Stimulated activated CD4-positive, alpha-beta T cell treated with anti-CD3 and anti-CD28 coated beads, Interleukin-15, amount 100 ng/mL, for 48 hours (primary cell): ENCODE results near the gene FADD.
"Not testable (repeated sequence)": the region's sequence is repeated elsewhere in the genome, so short reads cannot be mapped to it uniquely, and the experiment has no call there.

Experiments used
- DNase-seq, 2 donors: peaks; one replicate each; pipeline ENCODE4 v3.0.0-alpha.2; 2020; ENCODE audit warnings: low read depth in 2 of 2

FADD gene

DNA sequence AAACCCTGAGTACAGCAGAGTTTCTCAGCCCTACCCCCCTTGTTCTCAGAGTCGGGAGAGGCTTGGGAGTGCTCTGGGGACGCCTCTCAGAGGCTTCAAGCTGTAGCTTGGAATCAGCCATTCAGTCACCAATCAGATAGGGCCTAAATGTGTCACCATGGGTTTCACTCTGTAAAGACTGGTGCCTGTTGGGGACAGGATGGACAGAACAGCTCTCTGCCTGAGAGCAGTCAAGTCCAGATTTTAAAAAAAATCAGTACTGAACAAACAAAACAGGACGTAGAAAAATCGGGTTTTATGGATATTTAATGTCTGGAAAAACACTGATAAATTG, 1.3 kb downstream of the FADD start:
- DNase-seq = no peak

DNA sequence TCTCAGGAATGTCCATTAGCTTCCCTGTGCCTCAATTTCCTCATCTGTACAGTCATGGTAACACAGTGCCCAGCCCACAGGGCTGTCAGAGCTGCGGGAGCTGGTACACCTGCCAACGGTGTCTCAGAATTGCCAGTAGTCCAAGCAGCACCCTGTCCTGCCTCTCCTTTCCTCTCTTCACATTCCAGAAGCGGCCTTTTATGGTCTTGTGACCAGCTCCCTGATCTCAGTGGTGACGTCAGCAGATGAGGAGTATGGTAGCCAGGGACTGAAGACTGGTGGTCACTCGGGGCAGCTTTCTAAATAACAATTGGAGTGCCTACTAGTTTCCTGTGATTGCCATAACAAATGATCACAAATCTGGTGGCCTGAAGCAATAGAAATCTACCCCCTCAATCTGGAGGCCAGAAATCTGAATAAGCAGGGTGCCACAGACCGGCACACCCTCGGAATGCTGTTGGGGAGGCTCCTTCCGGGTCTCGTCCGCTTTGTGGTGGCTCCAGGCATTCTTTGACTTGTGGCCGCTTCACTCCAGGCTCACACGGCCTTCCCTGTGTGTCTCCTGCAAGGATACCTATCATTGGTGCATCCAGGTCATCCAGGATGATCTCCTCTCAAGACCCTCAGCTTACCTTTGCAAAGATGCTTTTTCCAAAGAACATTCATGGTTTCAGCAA, 2.1 kb downstream of the FADD start:
- DNase-seq = no peak

DNA sequence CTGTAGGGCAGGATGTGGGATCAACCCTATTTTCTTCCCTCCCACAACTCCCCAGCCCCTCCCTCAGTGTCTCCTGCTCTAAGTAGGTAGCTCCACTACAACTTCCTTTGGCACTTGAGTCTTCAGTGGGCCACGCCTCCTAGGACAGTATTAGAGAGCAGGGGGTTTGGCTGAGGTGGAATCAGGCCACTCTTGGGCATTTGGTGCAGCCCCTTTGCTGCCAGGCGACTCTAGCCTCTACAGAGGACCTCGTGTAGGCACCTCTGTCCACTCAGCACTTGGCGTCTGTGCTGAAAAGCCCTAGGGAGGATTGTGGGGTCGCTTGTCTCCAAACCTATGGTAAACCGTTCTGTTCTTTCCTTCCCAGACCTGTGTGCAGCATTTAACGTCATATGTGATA, 2.7 kb downstream of the FADD start:
- DNase-seq = no peak

DNA sequence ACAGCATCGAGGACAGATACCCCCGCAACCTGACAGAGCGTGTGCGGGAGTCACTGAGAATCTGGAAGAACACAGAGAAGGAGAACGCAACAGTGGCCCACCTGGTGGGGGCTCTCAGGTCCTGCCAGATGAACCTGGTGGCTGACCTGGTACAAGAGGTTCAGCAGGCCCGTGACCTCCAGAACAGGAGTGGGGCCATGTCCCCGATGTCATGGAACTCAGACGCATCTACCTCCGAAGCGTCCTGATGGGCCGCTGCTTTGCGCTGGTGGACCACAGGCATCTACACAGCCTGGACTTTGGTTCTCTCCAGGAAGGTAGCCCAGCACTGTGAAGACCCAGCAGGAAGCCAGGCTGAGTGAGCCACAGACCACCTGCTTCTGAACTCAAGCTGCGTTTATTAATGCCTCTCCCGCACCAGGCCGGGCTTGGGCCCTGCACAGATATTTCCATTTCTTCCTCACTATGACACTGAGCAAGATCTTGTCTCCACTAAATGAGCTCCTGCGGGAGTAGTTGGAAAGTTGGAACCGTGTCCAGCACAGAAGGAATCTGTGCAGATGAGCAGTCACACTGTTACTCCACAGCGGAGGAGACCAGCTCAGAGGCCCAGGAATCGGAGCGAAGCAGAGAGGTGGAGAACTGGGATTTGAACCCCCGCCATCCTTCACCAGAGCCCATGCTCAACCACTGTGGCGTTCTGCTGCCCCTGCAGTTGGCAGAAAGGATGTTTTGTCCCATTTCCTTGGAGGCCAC, 3.3 kb downstream of the FADD start:
- no peak for DNase-seq

DNA sequence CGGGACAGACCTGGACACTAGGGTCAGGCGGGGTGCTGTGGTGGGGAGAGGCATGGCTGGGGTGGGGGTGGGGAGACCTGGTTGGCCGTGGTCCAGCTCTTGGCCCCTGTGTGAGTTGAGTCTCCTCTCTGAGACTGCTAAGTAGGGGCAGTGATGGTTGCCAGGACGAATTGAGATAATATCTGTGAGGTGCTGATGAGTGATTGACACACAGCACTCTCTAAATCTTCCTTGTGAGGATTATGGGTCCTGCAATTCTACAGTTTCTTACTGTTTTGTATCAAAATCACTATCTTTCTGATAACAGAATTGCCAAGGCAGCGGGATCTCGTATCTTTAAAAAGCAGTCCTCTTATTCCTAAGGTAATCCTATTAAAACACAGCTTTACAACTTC, 3.9 kb downstream of the FADD start:
- DNase-seq = no peak

DNA sequence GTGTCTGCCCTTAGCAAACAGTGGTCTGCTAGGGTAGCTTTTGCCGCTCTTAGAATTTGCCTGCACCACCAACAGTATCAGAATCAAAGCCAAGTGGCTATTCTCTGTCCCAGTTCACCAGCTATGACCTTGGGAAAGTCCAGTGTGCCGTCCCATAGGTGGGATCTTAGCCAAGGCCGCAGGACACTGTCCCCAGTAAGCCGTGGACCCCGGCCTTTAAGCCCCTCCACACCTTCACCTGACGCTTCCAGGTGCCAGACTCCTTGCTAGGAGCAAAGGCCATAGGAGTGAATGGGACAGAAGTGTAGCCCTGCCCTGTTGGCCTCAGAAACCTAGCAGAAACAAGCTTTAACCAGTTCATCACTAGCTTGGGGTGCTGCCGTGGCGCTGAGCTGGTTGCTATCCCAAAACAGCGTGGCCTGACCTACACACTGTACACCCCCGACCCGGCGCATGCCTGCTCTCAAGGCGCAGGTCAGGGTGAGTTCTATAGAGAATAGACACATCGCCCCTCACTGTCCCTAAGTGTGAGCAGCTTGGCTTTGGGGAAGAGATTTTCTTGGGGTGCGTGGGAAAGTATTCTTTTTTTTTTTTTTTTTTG, 4.5 kb downstream of the FADD start:
- DNase-seq = no peak

DNA sequence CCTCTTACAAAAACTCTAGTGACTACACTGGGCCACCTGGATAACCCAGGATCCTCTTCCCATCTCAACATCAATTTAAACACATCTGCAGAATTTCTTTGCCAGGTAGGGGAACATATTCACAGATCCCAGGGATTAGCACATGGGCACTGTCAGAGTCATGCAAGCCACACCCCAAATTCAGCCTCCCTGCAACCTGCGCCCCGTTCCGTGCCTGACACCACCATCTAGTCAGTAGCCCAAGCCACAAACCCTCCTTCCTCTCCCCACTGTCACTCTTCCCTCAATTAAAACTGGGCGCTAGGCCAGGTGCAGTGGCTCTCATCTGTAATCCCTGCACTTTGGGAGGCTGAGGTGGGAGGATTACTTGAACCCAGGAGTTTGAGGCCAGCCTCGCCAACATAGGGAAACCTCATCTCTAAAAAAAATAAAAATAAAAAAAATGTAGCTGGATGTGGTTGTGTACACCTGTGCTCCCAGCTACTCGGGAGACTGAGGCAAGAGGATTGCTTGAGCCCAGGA, 6.4 kb downstream of the FADD start:
- DNase-seq = no peak

DNA sequence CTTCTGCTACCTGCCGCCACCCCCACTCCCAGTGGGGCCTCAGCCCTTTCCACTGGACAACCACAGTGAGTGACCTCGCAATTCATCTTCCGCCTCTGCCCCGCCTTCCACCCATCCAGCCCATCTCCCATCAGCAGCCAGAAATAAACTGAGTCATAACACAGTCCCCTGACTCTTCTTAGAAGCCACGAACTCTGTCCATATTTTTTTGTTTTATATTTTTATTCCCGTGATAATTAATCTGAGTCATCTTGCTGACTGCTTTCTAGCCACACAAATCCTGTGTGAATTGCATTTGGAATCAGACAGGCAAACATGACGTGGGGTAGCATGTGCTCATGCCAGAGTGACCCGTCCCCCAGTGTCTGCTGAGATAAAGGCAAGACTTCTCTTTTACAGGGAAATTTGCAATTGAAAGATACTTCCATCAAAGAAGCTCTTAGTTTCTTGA, 7.0 kb downstream of the FADD start:
- DNase-seq = no peak

DNA sequence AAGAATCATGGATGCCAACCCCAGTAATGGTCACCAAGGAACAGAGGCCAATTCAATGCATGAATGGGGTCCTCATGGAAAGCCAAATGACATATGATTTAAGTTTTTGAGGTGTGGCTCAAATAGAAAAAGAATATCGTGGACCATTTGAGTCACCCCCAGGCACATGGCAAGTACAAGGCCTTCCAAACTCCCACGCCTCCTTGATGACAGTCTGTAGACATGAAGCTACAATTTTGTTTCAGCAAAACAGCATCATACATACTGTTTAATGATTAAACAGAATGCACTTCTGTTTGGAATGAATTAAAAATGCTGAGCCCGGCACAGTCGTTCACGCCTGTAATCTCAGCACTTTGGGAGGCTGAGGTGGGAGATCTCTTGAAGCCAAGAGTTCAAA, 7.4 kb downstream of the FADD start:
- DNase-seq = no peak

DNA sequence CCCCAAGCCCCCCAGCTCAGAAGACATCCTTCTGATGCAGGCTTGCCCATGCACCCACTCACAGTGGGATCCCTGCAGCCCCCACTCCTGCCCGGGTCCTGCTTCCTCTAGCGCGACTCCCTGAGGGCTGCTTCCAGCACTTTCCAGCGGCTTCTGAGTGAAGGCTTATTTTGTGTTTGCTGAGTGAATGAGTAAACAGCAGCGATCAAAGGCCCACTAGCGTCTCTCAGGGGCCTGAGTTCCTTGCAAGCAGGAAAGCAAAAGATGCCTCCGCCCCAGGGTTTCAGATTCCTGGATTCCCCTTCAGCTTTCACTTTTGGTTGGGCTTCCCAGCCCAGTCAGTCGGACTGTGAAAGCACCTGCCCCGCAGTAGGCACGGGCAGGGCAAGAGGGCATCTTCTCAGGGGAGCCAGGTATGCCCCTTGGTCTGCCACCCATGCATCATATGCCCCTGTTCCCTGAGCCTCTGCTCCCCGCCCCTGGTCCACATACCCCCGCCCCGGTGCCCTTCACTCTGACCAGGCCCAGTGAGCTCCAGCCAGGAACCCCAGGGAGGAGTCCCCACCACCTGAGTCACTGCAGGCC, 9.2 kb downstream of the FADD start:
- DNase-seq = no peak

DNA sequence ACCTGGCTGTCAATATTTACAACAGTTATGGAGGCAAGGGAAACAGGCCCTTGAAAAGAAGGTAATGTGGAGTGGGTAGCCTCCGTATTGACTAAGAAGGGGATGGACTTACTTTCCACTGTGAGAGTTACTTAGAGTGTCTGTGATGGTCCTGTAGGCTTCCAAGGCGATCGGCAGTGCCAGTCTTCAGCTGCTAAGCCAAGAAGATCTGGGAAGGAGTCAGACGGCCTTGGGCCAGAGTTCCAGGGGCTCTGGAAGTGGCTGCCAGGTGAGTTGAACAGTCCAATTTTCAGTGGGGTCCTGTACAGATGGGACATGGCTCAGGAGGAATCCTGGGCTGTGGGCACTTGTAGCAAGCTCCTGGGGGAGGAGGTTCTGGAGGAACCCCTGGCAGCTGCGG, 14.3 kb downstream of the FADD start:
- not testable (repeated sequence) for DNase-seq

DNA sequence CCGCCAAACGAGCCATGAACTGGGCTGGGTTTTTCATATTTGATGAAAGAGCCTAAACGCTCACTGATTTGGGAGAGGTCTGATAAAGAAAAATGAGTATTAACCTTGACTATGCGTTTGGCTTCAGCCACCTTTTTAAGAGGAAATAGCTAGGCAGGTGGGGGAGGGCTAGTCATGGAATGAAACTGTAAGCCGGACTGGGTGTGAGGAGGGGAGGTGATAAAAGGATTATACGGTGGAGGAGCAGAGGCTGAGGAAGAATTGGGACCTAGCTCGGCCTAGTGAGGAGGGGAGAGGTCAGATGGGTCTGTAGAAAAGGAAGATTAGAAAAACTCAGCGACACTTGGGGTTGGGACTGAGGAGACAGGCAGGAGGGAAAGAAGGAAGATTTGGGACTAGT, 15.0 kb downstream of the FADD start:
- DNase-seq = not testable (repeated sequence)

DNA sequence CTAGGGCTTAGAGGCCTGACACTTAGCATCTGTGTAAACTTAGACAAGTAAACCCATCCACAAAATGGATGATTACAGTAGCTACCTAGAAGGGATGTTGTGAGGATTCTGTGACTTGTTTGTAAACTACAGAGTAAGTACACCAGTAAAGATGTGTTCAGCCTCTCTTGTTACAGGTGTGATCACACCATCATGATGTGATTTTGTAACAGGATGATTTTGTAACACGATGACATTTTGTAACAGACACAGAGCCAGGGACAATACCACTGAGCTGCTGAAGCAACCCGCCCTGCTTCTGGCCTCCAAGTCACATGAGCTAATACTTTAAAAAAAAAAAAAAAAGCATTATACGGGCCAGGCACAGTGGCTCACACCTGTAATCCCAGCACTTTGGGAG, 17.0 kb downstream of the FADD start:
- DNase-seq = no peak

DNA sequence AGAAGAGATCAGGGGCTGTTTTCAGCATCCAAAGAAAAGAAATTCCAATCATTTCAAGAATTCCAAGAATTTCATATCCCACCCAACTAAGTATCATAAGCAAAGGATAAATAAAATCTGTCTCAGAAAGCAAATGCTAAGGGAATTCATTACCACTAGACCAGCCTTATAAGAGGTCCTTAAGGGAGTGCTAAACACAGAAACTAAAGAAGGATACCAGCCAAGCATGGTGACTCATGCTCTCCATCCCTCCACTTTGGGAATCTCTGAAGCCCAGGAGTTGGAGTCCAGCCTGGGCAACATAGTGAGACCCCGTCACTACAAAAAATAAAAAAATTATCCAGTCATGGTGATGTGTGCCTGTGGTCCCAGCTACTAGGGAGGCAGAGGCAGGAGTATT, 17.8 kb downstream of the FADD start:
- no peak for DNase-seq

DNA sequence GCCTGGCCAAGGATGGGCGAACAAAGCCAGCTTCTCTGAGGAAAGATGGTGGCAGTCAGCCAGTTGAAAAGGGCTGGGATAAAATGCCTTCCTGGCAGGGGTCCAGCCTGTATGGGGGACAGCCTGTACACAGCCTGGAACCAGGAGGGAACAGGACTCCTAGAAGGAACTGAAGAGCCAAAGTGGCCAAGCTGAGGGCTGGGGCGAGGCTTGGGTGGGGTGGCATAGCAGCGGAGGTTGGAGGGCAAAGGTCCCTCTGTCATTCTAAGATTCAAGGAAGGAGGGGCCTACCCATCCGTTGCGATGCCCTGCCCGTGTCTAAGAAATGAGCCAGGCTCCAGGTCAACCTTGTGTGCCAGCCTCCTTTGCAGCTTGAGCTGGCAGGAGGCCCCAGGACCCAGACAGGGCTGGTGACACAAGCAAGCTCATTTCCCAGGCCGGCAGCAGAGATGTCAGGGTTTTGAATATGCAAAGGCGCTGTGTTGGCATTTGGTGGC, 22.6 kb downstream of the FADD start:
- no peak for DNase-seq

DNA sequence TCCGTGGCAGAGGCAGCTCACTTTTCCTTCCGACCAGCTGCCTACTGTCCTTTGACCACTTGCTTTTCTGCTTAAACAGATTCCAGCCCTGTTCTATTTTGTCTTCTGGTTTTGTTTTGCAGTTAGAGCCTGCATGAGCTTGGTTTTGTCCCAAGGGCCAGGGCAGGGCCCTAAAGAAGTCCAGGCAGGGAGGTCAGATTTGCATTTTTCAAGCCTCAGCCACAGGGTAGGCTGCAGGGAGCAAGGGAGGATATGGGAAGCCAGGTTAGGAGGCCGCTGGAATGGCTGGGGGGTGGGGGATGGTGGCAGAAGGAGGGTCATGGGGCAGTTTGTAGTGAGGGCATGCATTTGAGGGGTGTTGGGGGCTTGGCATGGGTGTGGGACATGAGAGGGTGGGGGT, 23.1 kb downstream of the FADD start:
- no peak for DNase-seq

DNA sequence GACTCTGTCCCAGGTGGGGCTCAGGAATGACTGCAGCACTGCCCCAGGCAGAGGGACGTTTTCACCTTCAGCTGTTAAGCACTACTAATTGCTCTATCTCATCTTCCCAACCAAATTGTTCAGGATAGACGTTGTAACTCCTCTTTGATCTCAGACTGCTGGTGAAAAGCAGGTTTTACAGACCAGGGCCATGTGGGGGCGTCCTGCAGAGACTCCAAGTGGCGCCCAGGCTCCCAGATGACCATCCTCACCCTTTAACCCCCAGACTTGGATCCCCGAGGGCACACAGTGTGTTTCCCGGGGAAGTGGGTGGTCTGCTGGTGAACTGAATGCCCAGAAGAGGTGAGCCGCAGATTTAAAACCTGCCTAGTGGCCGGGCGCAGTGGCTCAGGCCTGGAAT, 23.9 kb downstream of the FADD start:
- DNase-seq = no peak

DNA sequence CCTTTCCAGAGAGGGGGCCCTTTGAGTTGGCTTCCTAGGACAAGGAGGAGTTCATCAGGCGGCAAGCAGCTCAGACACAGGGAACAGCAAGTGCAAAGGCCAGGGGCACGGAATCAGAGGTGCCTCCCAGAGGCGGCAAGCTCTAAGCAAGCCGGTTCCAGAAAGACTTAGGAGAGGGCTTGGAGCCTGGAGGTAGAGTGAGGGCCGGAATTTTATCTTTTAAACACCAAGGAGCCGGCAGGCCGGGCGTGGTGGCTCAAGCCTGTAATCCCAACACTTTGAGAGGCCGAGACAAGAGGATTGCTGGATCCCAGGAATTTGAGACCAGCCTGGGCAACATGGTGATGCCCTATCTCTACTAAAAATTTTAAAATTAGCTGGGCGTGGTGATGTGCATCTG, 26.6 kb downstream of the FADD start:
- DNase-seq = no peak

DNA sequence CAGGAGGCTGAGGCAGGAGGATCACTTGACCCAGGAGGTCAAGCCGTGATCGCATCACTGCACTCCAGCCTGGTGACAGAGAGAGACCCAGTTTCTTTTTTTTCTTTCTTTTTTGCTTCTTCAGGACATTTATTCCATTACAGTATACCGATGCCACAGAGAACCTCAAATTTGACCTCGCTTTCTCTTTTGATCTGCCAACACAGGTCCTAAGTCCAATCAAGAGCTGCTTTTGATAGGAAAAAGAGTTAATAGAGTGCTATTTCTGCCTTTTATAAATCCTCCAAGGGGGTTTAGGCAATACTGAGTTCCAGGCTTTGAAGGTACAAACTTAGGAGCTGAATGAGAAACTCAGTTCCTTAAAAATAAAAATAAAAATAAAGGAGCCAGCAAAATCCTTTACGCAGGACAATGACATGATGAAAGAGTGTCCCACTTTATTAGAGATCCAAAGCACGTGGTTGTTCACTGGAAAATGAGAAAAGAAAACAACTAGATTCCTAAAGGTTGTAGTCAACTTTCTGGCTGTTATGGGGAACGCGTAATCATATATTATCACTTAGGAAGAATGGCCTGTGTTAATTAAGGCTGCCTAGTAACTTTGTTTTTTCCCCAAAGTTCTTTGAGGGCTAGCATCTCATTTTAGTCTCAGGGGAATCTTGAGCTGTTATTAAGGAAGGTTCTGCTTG, 27.2 kb downstream of the FADD start:
- no peak for DNase-seq

DNA sequence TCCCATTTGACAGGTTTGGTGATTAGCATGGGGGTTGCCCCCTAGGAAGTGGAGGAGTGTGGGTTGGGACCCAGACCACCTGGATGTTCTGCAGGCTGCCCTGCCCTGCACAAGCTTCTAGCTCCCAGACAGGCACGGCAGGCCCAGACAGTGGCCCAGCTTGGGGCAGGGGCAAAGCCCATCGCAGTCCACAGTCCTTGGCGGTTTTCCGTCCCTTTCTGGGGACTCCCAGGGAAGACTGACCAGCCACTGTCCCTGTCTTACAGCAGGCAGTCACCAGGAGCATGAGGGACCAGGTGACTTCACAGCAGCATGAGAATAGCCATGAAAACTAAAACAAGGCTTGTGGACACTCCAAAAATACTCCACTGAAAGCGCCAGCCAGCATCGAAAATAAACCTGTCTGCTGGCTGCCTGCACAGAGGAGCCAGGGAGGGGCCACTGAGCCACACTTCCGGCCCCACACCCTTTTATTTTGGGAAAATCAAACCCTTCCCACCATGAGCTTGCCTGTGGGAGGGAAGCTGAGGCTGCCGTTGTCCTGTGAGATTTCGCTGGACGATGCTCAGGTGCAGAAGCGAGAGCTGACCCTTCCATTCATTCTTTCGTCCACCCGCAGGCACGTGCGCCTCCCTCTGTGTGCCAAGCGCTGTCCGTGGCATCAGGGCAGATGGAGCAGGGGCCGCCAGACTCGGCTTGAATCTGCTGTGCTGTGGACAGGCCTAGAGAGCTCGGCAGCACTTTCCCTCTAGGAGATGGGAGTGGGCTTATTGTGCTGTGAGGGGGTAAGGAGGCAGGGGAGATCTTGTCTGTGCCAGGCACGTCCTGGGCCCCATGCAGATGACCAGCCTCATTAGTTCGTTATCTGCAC, 28.0 kb downstream of the FADD start:
- DNase-seq = no peak

DNA sequence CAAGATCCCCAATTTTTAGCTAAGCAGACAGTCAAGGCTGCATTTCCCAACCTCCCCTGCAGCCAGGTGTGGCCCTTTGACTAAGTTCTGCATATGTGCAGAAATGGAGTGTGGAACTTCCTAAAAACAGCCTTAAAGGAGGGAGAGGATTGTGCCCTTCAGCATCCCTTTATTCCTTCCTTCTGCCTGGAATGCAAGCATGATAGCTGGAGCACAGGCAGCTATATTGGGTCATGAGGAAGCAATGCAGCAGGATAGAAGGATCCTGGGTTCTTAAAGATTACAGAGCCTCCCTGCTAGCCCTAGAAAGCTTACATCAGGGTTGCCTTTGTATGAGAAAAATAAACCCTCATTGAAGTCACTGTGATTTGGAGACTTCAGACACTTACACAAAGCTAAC, 29.9 kb downstream of the FADD start:
- DNase-seq = no peak
